Measurements from ENCODE around the gene MEOX1. TPM values are rescaled to one million over a fixed set of nuclear protein-coding genes. Genes with fewer than 3 reads are reported as not detected.

MEOX1 gene
- total and polyA plus RNA-seq, 9 donors = 0.22 to 7.7 (median 1.2) TPM; not detected in 1

- DNase-seq = no peak
- no peaks in the 10 kb centered on the region for H3K9me3 ChIP-seq
- intact Hi-C loops (cut with DNase I) = no loop called here
- H3K4me3 ChIP-seq = no peak overlapping the region
- no peaks in the 10 kb centered on the region for H3K4me1 ChIP-seq (ENCODE audit: insufficient read depth)
- no peaks in the 10 kb centered on the region for H3K36me3 ChIP-seq
- no peaks in the 10 kb centered on the region for H3K27me3 ChIP-seq
- H3K27ac ChIP-seq = no peak overlapping the region
- 58 to 79% (median 70%) methylated on average over 5 to 6 of the region's 6 CpGs for WGBS, 3 donors
- TF ChIP-seq POLR2A (IDR thresholded peaks at IDR 0.05) (no peak), EP300 (IDR thresholded peaks at IDR 0.05) (no peak)
Measured at GRCh38 chr17:43652124-43652480, 9.6 kb downstream of the MEOX1 start.

- WGBS, 3 donors = 71 to 83% (median 79%) methylated on average over 8 of the region's 8 CpGs
Measured at GRCh38 chr17:43650471-43650870, 11.3 kb downstream of the MEOX1 start.

GRCh38 chr17:43648916-43649315, 12.8 kb downstream of the MEOX1 start:
- Histone ChIP-seq H3K36me3 (no peaks in the 10 kb centered on the region), H3K4me3 (no peak overlapping the region), H3K9me3 (no peaks in the 10 kb centered on the region), H3K27ac (no peak overlapping the region), H3K27me3 (no peaks in the 10 kb centered on the region), H3K4me1 (ENCODE audit: insufficient read depth) (no peaks in the 10 kb centered on the region)
- no peak for TF ChIP-seq CTCF (IDR thresholded peaks at IDR 0.05)
- WGBS, 3 donors = 91 to 95% (median 93%) methylated on average over 7 of the region's 7 CpGs
- no peak for DNase-seq
- intact Hi-C loops (cut with DNase I) = no loop called here

More at GRCh38 chr17:43650471-43650870, 11.3 kb downstream of the MEOX1 start:
- no peak for DNase-seq
- Histone ChIP-seq H3K36me3 (no peaks in the 10 kb centered on the region), H3K27me3 (no peaks in the 10 kb centered on the region), H3K9me3 (no peaks in the 10 kb centered on the region), H3K27ac (no peak overlapping the region), H3K4me1 (ENCODE audit: insufficient read depth) (no peaks in the 10 kb centered on the region), H3K4me3 (no peak overlapping the region)
- no peak for TF ChIP-seq CTCF (IDR thresholded peaks at IDR 0.05)
- no peak for TF ChIP-seq EP300 (IDR thresholded peaks at IDR 0.05)
- no peak for TF ChIP-seq POLR2A (IDR thresholded peaks at IDR 0.05)
- intact Hi-C loops (cut with DNase I) = no loop called here

- DNase-seq = peak; percentile 60 to 87 (median 72)
- peaks cover 10% of the 10 kb centered on the region for H3K4me1 ChIP-seq (ENCODE audit: insufficient read depth)
- H3K27me3 ChIP-seq = no peaks in the 10 kb centered on the region
- intact Hi-C loops (cut with DNase I) = no loop called here
- H3K9me3 ChIP-seq = no peaks in the 10 kb centered on the region
- peak overlapping the region; percentile 62 to 74 for H3K27ac ChIP-seq
- 0 to 2% (median 1%) methylated on average over 61 to 72 of the region's 72 CpGs for WGBS, 3 donors
- TF ChIP-seq POLR2A (IDR thresholded peaks at IDR 0.05) (peak; percentile 34), CTCF (IDR thresholded peaks at IDR 0.05) (no peak)
- no peaks in the 10 kb centered on the region for H3K36me3 ChIP-seq
- H3K4me3 ChIP-seq = peak overlapping the region; percentile 44
Measured at GRCh38 chr17:43645765-43646481, 15.8 kb downstream of the MEOX1 start.

- no peaks in the 10 kb centered on the region for H3K27me3 ChIP-seq
- DNase-seq = no peak
- peak overlapping the region; percentile 62 to 74 for H3K27ac ChIP-seq
- WGBS, 3 donors = 67 to 80% (median 78%) methylated on average over 16 of the region's 16 CpGs
- intact Hi-C loops (cut with DNase I) = no loop called here
- H3K36me3 ChIP-seq = no peaks in the 10 kb centered on the region
- no peaks in the 10 kb centered on the region for H3K9me3 ChIP-seq
- no peak overlapping the region for H3K4me3 ChIP-seq
- TF ChIP-seq EP300 (IDR thresholded peaks at IDR 0.05) (no peak), POLR2A (IDR thresholded peaks at IDR 0.05) (no peak), CTCF (IDR thresholded peaks at IDR 0.05) (no peak)
- peaks cover 10% of the 10 kb centered on the region for H3K4me1 ChIP-seq (ENCODE audit: insufficient read depth)
Measured at GRCh38 chr17:43645450-43645764, 16.3 kb downstream of the MEOX1 start.
